Heart left ventricle (tissue), 13 donors: ENCODE measurements around the gene NCS1.

ENCODE experiments used
- POLR2A ChIP-seq, 2 donors: fragments of 450-650 bp; IDR thresholded peaks; one replicate each; pipeline ENCODE4 v1.6.1; 2017; ENCODE audit warnings: antibody characterized with exemption in 2 of 2, mild to moderate bottlenecking in 2 of 2, moderate library complexity in 2 of 2
- TF ChIP-seq, protein P1 (sequence below), 12 donors: fragments of 200-600 bp; sonication (generic) in 4 of 12; IDR thresholded peaks; one replicate each; pipeline versions ENCODE4 v1.5.0 to v1.8.0; 2018 to 2022; ENCODE audit warnings: antibody characterized with exemption in 12 of 12, mild to moderate bottlenecking in 5 of 12
- donor health status: ischemic (EF 13 %, LVEDD 7.1; RV severe dilation, severe dysfunction).
- donor health status: DM: no; HTN: yes; CAD: no.
- donor health status: DM: no; HTN: no; CAD: no.
- donor health status: ischemic (EF 25% LVEDD 6.9; RV normal size, moderate dysfunction).
- donor health status: ischemic (EF 25% LVEDD 5.7; RV mildly dilated, moderate dysfunction).
- donor health status: ischemic (EF 35%, LVEDD 5.7; RV mildly dilated, moderate dysfunction).
- donor health status: nonischemic (EF 11% LVEDD 7.7; RV severe dilation, severe dysfunction).
- donor health status: DM: yes; HTN: yes; CAD: no.
- donor health status: PGD.
- donor health status: ischemic (EF 29% LVEDD 5.4; RV normal size, mild dysfunction).
- donor health status: nonischemic (EF 23%, LVEDD 6.1; RV moderate dilation, normal function).

DNA sequence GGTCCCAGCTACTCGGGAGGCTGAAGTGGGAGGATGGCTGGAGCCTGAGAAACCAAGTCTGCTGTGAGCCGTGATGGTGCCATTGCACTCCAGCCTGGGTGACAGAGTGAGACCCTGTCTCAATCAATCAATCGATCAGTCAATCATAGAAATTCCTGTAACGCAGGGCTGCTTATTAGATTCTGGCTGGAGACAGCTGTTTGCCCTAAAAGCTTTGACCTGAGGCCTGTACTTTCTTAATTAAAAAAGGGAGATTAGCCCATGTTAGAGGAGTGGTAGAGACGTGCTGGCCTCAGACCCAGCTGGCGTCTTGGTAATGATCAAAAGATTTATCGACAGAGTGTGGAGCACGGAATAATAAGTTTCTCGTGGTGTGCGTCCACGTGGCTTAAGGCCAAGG lies 52.9 kb downstream of the NCS1 start:
- TF ChIP-seq, protein P1, sequence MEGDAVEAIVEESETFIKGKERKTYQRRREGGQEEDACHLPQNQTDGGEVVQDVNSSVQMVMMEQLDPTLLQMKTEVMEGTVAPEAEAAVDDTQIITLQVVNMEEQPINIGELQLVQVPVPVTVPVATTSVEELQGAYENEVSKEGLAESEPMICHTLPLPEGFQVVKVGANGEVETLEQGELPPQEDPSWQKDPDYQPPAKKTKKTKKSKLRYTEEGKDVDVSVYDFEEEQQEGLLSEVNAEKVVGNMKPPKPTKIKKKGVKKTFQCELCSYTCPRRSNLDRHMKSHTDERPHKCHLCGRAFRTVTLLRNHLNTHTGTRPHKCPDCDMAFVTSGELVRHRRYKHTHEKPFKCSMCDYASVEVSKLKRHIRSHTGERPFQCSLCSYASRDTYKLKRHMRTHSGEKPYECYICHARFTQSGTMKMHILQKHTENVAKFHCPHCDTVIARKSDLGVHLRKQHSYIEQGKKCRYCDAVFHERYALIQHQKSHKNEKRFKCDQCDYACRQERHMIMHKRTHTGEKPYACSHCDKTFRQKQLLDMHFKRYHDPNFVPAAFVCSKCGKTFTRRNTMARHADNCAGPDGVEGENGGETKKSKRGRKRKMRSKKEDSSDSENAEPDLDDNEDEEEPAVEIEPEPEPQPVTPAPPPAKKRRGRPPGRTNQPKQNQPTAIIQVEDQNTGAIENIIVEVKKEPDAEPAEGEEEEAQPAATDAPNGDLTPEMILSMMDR (IDR thresholded peaks at IDR 0.05) = no peak
- no peak for TF ChIP-seq POLR2A (IDR thresholded peaks at IDR 0.05)
